GM18498 (cell line): ENCODE data around the gene PRKG1.

Experiments used
- ATAC-seq: cut with Tn5 transposase; IDR thresholded peaks from one replicate; pipeline ENCODE4 v1.9.1; 2021; ENCODE audit warnings: mild to moderate bottlenecking, moderate library complexity; ENCODE audit not compliant: unreplicated experiment

PRKG1 gene

DNA sequence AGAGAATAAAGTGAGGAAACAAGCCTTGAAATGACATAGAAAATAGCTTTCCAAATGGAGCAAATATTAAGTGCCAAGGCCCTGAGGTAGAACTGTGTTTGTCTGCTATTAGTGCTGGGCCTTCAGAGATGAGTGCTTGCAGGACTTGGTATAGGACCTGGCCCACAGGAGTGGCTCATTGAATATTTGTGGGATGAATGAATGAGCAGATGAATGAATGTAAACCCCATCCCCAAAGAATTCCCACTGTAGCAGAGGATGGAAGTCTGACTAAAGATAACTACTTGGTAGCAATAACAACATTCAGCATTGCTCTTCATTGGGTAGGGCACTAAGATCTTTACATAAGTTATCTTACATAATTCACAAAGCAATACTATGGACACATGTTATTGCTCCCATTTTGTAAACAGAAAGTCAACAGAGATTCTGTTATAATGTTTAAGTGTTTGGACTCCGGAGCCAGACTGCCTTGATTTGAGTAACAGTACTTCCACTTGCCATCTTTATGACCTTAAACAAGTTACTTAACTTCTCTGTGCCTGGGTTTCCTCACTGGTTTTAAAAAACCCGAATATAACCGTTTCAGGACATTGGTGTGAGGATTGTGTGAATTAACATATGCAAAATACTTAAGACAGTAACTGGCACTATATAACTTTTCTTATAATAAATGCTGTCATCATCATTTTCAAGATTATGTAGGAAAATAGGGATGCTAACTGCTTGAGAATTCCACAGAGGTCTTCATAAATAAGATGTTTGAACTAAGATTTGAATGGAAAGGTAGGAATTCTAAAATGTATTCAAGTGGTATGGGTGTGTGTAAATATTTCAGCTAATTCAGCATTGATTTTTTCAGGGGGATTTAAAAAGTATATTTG is 141.9 kb downstream of the PRKG1 start:
- no peak for ATAC-seq

DNA sequence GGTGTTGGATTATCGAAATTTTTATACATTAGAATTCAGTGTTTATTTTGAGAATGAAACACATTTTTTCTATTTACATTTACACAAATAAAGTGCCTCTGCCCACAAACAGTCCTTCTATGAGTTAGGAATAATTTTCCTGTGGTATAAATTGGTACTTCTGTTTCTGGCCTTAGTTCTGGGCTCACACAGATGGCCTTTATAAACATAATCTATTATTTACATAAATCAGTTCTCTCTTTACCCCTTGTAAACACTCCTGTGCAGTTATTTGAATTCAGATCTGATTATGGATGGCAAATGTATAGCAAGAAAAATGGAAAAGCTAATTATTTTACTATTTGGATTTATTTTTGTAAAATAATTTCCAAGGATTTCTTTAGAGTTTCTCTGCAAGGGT is 143.2 kb downstream of the PRKG1 start:
- no peak for ATAC-seq

GRCh38 chr10:51224671-51225161 is 150.4 kb downstream of the PRKG1 start:
- no peak for ATAC-seq

GRCh38 chr10:51227897-51228713 is 153.8 kb downstream of the PRKG1 start:
- no peak for ATAC-seq

DNA sequence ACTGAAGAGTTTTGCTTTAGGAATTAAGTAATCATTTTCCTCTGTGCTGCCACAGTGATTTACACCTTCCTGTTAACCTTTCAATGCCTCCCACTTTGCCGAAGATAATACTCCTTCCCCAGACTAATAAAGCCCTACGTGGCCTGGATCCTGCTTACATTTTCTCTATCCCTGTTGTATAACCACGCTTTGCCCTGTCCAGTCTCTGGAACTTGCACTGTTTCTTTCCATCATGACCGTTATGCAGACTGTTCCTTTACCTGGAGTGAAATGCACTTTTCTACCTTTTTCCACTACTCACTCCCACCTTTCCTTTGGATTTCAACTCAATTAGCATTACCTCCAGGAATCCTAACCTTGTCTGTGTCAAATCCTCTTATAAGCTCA is 154.4 kb downstream of the PRKG1 start:
- no peak for ATAC-seq

DNA sequence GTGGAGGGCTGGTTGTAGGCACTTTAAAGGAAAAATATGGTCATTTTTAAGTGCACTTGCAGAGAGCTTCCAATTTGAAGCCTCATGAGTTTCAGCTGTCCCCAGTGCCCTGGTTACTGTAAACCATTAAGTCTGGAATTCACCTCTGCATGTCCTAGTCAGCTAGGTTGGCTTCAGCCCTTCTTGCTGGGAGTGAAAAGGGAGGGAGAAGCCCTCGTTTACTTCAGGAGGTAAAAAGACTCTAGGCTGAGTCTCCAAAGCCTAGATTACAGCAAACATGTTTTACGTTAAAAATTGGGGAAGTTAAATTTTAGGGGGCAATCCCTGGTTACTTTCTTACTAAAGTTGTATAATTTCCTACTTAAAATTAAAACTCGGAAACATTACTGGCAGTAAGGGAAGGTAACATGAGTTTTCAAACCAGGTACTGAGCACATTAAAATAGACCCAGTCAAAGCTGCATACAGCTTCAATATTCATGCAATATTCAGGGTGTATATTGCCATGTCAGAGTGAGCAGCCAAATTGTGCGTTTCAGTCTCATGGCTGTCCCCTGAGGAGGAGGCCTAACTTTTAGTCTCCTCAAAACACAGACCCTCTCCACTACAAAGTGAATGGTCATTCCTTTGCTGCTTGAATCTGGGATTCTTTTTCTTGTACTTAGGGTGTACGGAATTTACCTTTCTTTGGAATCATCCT is 156.7 kb downstream of the PRKG1 start:
- ATAC-seq, result no peak

DNA sequence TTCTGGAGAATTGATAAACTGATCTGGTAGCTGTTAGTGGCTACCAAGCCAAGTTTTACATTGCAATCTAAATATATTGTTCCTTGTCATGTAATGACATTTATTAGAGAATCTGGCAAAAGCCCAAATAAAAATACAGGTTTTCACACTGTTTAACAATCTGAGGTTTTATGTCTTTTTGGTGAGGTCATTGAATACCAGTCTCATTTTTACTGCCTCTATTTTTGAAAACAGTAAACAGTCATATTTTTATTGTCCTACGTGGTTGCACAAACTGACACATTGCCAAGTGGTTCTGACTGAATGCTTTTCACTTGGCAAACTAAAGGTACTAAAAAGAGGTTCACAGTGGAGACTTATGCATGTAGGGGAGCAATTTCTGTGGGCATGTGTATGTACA is 157.5 kb downstream of the PRKG1 start:
- no peak for ATAC-seq

DNA sequence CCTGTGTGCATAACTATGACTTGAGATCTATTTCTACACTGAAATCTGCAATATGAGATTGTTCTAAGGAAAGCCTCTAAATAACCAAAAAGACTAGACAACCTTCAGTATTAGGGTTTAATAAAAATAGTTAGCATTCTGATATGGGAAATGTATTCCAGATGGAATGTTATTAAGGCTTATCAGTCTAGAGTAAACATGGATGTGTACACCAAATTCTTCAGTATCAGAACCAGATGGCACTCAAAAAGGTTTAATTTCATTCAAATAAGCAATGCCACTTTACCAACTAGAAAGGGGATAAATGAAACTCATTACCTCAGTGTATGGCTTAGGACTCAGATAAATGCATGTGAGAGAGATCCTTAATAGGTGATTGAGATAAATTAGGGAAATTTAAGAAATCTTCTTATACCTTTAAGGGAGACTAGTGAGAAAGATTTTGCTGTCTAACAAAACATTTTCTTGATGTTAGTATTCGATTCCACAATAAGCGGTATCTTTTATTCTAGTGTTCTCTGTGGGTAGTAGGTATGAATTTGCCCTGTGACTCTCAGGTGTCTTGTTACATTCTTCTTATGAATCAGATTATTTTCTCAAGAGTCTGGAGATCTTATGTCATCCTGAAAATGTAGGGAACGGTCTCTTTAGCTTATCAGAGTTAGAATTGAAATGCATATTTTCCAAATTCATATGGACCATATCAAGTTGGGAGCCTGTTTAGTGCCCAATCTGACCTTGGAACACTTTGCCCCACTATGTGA is 159.2 kb downstream of the PRKG1 start:
- ATAC-seq, result no peak

GRCh38 chr10:51235865-51236264 is 161.6 kb downstream of the PRKG1 start:
- no peak for ATAC-seq

DNA sequence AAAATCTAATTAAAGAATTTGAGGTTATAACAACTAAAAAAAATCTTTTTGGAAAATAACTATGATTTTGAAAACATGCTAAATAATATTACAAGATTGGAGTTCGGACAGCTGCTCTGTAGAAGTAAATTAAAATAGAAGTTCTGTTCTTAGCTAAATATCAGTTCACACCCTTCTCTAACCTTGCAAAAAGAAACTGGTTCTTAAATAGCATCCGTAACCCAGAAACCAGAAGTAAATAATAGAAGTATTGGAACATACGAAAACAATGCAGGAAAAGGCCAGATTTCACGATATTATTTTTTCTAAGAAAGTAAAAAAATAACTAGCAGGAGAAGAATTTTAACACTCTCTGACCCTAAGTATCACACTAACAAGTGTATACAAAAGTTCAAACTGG is 164.7 kb downstream of the PRKG1 start:
- no peak for ATAC-seq

GRCh38 chr10:51241461-51241860 is 167.2 kb downstream of the PRKG1 start:
- no peak for ATAC-seq

- no peak for ATAC-seq
Observed at GRCh38 chr10:51242393-51242792, 168.1 kb downstream of the PRKG1 start.

- ATAC-seq, result no peak
Observed at GRCh38 chr10:51244309-51244708, 170.0 kb downstream of the PRKG1 start.

DNA sequence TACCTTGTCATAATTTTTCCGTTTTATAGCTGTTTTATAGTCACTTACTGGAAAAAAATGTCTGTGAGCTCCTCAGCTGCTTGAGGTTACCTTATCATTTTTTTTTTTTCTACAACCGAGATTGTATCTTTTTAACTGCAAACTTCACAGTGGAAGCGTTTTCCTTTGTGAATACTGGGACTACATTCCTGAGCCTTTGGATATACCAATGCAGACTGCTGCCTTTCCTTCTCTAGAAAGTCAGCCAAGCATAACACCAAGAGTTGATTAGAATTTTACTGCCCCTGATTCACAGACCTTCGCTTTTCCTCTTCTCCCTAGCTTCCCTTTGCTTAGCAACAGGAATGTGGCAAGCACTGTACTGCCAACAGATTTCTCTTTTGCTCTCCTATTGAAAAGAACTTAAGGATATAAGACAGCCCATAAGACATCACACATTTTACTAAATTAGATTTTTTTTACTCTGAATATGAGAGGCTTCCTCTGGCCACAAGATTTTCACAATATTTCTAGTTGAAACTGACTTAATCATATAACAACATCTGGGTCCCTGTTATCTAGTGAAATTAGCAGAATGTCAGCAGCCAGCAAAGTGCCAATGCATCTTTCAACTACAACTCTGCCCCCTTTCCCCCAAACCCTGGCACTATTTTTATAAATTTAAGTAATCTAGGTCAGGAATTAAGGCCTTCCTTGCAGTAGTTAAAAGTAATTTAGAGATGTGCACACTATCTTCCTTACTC is 170.6 kb downstream of the PRKG1 start:
- no peak for ATAC-seq

DNA sequence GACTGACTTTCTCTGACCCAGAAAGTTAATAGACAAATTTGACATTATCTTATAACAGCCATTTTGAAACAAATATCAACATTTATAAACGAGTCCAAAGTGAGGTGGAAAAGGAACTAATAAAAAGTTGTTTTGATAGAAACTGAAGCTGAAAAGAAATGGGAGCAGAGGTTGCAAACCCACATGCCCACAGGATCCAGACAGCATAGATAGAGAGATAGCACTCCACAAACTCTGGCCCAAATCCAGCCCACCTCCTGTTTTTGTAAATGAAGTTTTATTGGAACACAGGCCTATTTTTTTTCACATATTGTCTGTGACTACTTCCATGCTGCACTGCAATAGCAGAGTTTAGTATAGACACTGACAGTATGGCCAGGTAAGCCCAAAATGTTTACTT is 171.9 kb downstream of the PRKG1 start:
- no peak for ATAC-seq

- no peak for ATAC-seq
Observed at GRCh38 chr10:51250278-51250920, 176.1 kb downstream of the PRKG1 start.

GRCh38 chr10:51251110-51251509 is 176.8 kb downstream of the PRKG1 start:
- no peak for ATAC-seq

DNA sequence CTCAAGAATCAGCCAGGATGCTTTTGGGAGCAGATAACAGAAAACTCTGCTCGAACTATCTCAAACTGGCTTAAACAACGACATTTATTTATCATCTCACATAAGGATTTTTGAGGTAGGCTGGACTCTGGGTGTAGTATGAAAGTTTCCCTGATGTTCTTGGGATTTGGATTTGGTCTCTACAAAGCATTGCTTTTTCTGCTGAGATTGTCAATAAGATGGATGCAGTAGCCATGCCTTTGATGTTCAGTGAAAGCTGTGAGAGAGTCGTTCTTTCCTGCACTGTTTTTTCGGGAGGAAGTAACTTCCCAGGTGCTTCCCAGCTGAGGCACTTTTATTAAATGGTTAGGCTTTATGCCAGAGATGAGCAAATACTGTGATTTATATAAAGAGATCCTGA is 181.1 kb downstream of the PRKG1 start:
- no peak for ATAC-seq

GRCh38 chr10:51257511-51258248 is 183.4 kb downstream of the PRKG1 start:
- no peak for ATAC-seq
